NCI-H2171 (cell line): ENCODE results near the gene VASN.

Experiments used
- DNase-seq: peaks from one replicate; lab custom pipeline; 2025; lab: John Stamatoyannopoulos, UW

VASN gene

GRCh38 chr16:4426021-4426684 is 54.5 kb downstream of the VASN start:
- DNase-seq = no peak

- no peak for DNase-seq
Measured at GRCh38 chr16:4426722-4427372, 55.2 kb downstream of the VASN start.

- no peak for DNase-seq
Measured at GRCh38 chr16:4428500-4428899, 56.9 kb downstream of the VASN start.

GRCh38 chr16:4431023-4431422 is 59.4 kb downstream of the VASN start:
- no peak for DNase-seq
